Aorta (tissue), 4 donors: Measurements from ENCODE around the gene RGS10. TPM values are rescaled to one million over a fixed set of nuclear protein-coding genes. Genes with fewer than 3 reads are reported as not detected.

Source experiments
- polyA plus RNA-seq, 2 donors: library from polyadenylated mRNA; stranded (reverse); fragments of 200-250 nt; gene quantifications; one replicate each; pipeline ENCODE4 v1.2.3, GENCODE V29; 2013
- total RNA-seq, 2 donors: library from RNA; stranded (reverse); fragmentation: NEBNext Ultra II Directional; extraction: Animal tissue kit (Norgen Biotek cat#: 25700); gene quantifications; one replicate each; pipeline ENCODE4 v1.2.1, GENCODE V29; 2021
- donor health status: healthy with polysubstance abuse.
- donor health status: Bipolar disorder and iron deficiency.
- donor health status: DM: no; HTN: no; CAD: no.
- donor health status: DM: yes; HTN: yes; CAD: no.

Gene RGS10
- total and polyA plus RNA-seq, 4 donors = 14.4 to 76.1 (median 39.5) TPM

Other genes with a start within 250 kb of the RGS10 start
- gene TIAL1, start 54.2 kb upstream of the RGS10 start, total RNA-seq = 100 to 1,000 TPM in 1 of 2 donors, 10 to 100 TPM in 1; 91.4 to 123 TPM
- gene TIAL1, start 54.2 kb upstream of the RGS10 start, polyA plus RNA-seq = 10 to 100 TPM; 29.2 to 74.6 TPM
- gene BAG3, start 108.7 kb upstream of the RGS10 start, total RNA-seq = 10 to 100 TPM; 65.8 to 85.1 TPM
- 10 to 100 TPM; 16.3 to 26.5 TPM for gene BAG3, start 108.7 kb upstream of the RGS10 start, polyA plus RNA-seq
- gene INPP5F, start 183.3 kb upstream of the RGS10 start, total RNA-seq = 10 to 100 TPM; 23.1 to 23.9 TPM
- 10 to 100 TPM in 1 of 2 donors, 1 to 10 TPM in 1; 6.9 to 13.4 TPM for gene INPP5F, start 183.3 kb upstream of the RGS10 start, polyA plus RNA-seq